K562 (cell line): ENCODE results near the gene SRP72. TPM values are rescaled to one million over a fixed set of nuclear protein-coding genes. Genes with fewer than 3 reads are reported as not detected.
A peak's percentile ranks its signal among the peaks of the same experiment; 100 is the strongest.

ENCODE experiments used
- KLF16 ChIP-seq: IDR thresholded peaks from 2 replicates; pipeline ENCODE4 v1.6.1; 2016; ENCODE audit warnings: antibody characterized with exemption
- NFATC3 ChIP-seq: fragments of 450-650 bp; IDR thresholded peaks from 2 replicates; pipeline ENCODE4 v1.6.1; 2017; ENCODE audit warnings: mild to moderate bottlenecking
- PHB ChIP-seq: fragments of 250-450 bp; sonication (Bioruptor Pico); IDR thresholded peaks from 2 replicates; pipeline ENCODE4 v1.5.0; 2021
- SNIP1 ChIP-seq: fragments of 450-650 bp; IDR thresholded peaks from 2 replicates; pipeline ENCODE4 v1.7.1; 2017; ENCODE audit warnings: low read depth, mild to moderate bottlenecking
- SRSF1 ChIP-seq: fragments of 200-400 bp; formaldehyde crosslinking; IDR thresholded peaks from 2 replicates; pipeline ENCODE4 v1.6.1; 2017; ENCODE audit warnings: mild to moderate bottlenecking, low read depth, low read length, moderate library complexity
- STAT5A ChIP-seq: IDR thresholded peaks from 2 replicates; pipeline ENCODE4 v1.6.1; 2012; ENCODE audit warnings: low read length, inconsistent platforms, borderline replicate concordance
- TCF7L2 ChIP-seq: fragments of 150-350 bp; IDR thresholded peaks from 2 replicates; pipeline ENCODE4 v1.6.1; 2016; ENCODE audit warnings: low read depth, mild to moderate bottlenecking, low read length, moderate library complexity
- ZNF124 ChIP-seq: sonication (generic); formaldehyde crosslinking; IDR thresholded peaks from 2 replicates; pipeline ENCODE4 v1.8.1; 2022; ENCODE audit warnings: missing genetic modification reagents
- ZNF354B ChIP-seq: fragments of 250-450 bp; sonication (Bioruptor Pico); IDR thresholded peaks from 2 replicates; pipeline ENCODE4 v1.4.0; 2020
- polyA plus RNA-seq, 8 experiments: library from polyadenylated mRNA; depleted of rRNA in 4 of 8; stranded (reverse) in 5 of 8; unstranded in 3 of 8; fragments of >200 nt; fragmentation: Nextera tagmentation in 2 of 8; fragmentation: Illumina TruSeq in 1 of 8; extraction: Ambion mirVana in 2 of 8; extraction: Trizol in 1 of 8; gene quantifications; 2 replicates each; pipeline versions ENCODE4 v1.2.1 to v1.2.3, GENCODE V29; 2011 to 2014; ENCODE audit warnings: inconsistent platforms in 1 of 8, missing spikeins in 1 of 8
- total RNA-seq, 7 experiments: library from RNA; depleted of rRNA in 6 of 7; stranded (reverse); fragments of >200 nt in 6 of 7; fragmentation: Illumina TruSeq in 2 of 7; extraction: Trizol in 2 of 7; gene quantifications; 2 replicates each; pipeline versions ENCODE4 v1.2.1 to v1.2.3, GENCODE V29; 2011 to 2021; ENCODE audit warnings: low replicate concordance in 1 of 7
- TF ChIP-seq, protein P1 (sequence below): fragments of 250-450 bp; sonication (Bioruptor Pico); IDR thresholded peaks from 2 replicates; pipeline ENCODE4 v1.5.0; 2022; ENCODE audit warnings: mild to moderate bottlenecking
- TF ChIP-seq, protein P2 (sequence below): sonication (generic); formaldehyde crosslinking; IDR thresholded peaks from 2 replicates; pipeline ENCODE4 v1.8.0; 2022; ENCODE audit warnings: mild to moderate bottlenecking, low read depth, missing genetic modification reagents
- TF ChIP-seq, protein P3 (sequence below): fragments of 250-450 bp; sonication (Bioruptor Pico); IDR thresholded peaks from 2 replicates; pipeline ENCODE4 v1.4.0; 2020
- TF ChIP-seq, protein P4 (sequence below): IDR thresholded peaks from 2 replicates; pipeline ENCODE4 v1.6.1; 2014; ENCODE audit warnings: antibody characterized with exemption

Gene SRP72
- total and polyA plus RNA-seq, 9 of the 15 experiments (the other 6 are each of a cell fraction or from before 2014, with no cell fraction given) = 124 to 341 (median 202) TPM

DNA sequence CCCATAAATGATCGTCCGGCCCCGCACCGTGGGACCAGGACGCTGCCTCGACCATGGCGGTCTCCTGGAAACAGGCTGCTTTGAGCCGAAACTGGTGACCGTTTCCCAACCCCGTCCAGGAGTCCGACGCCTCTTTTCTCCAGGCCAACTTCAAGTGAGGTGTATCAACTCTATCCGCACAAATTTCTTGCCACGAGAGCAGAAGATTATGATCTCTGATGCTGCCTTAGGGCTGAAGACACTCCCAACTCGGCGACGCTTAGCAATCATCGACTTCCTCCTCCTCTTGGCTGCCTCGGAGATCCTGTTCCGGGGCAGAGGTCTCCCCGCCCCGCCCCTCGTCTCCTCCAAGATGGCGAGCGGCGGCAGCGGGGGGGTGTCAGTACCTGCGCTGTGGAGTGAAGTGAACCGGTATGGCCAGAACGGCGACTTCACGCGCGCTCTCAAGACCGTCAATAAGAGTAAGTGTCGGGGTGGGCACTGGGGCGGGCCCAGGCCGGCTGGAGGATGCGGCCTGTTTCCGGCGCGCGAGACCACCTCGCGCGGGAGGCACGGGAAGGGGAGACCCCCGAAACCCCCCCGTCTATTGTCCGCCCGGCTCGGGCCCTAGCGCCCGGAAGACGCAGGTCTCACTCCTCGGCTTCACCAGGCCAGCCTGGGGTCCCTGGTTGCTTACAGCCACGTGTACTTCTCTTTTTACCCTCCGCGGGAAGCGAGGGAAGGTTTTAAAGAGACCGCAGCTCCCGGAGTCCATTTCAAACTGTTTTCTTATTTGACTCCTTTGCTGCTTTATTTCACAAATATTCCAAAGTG lies at the start of gene SRP72 (continued):
- TF ChIP-seq, protein P1, sequence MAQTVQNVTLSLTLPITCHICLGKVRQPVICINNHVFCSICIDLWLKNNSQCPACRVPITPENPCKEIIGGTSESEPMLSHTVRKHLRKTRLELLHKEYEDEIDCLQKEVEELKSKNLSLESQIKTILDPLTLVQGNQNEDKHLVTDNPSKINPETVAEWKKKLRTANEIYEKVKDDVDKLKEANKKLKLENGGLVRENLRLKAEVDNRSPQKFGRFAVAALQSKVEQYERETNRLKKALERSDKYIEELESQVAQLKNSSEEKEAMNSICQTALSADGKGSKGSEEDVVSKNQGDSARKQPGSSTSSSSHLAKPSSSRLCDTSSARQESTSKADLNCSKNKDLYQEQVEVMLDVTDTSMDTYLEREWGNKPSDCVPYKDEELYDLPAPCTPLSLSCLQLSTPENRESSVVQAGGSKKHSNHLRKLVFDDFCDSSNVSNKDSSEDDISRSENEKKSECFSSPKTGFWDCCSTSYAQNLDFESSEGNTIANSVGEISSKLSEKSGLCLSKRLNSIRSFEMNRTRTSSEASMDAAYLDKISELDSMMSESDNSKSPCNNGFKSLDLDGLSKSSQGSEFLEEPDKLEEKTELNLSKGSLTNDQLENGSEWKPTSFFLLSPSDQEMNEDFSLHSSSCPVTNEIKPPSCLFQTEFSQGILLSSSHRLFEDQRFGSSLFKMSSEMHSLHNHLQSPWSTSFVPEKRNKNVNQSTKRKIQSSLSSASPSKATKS (CRISPR knock-in tag) = no peak
- TF ChIP-seq, protein P2, sequence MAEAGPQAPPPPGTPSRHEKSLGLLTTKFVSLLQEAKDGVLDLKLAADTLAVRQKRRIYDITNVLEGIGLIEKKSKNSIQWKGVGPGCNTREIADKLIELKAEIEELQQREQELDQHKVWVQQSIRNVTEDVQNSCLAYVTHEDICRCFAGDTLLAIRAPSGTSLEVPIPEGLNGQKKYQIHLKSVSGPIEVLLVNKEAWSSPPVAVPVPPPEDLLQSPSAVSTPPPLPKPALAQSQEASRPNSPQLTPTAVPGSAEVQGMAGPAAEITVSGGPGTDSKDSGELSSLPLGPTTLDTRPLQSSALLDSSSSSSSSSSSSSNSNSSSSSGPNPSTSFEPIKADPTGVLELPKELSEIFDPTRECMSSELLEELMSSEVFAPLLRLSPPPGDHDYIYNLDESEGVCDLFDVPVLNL (CRISPR knock-in tag) = no peak
- no peak for TF ChIP-seq NFATC3
- TF ChIP-seq, protein P3, sequence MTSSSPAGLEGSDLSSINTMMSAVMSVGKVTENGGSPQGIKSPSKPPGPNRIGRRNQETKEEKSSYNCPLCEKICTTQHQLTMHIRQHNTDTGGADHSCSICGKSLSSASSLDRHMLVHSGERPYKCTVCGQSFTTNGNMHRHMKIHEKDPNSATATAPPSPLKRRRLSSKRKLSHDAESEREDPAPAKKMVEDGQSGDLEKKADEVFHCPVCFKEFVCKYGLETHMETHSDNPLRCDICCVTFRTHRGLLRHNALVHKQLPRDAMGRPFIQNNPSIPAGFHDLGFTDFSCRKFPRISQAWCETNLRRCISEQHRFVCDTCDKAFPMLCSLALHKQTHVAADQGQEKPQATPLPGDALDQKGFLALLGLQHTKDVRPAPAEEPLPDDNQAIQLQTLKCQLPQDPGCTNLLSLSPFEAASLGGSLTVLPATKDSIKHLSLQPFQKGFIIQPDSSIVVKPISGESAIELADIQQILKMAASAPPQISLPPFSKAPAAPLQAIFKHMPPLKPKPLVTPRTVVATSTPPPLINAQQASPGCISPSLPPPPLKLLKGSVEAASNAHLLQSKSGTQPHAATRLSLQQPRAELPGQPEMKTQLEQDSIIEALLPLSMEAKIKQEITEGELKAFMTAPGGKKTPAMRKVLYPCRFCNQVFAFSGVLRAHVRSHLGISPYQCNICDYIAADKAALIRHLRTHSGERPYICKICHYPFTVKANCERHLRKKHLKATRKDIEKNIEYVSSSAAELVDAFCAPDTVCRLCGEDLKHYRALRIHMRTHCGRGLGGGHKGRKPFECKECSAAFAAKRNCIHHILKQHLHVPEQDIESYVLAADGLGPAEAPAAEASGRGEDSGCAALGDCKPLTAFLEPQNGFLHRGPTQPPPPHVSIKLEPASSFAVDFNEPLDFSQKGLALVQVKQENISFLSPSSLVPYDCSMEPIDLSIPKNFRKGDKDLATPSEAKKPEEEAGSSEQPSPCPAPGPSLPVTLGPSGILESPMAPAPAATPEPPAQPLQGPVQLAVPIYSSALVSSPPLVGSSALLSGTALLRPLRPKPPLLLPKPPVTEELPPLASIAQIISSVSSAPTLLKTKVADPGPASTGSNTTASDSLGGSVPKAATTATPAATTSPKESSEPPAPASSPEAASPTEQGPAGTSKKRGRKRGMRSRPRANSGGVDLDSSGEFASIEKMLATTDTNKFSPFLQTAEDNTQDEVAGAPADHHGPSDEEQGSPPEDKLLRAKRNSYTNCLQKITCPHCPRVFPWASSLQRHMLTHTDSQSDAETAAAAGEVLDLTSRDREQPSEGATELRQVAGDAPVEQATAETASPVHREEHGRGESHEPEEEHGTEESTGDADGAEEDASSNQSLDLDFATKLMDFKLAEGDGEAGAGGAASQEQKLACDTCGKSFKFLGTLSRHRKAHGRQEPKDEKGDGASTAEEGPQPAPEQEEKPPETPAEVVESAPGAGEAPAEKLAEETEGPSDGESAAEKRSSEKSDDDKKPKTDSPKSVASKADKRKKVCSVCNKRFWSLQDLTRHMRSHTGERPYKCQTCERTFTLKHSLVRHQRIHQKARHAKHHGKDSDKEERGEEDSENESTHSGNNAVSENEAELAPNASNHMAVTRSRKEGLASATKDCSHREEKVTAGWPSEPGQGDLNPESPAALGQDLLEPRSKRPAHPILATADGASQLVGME (CRISPR knock-in tag) = no peak
- 0 out of 2 replicates have a peak, but pooled peaks have one; percentile 23 for TF ChIP-seq SRSF1
- no peak for TF ChIP-seq ZNF124
- TF ChIP-seq, protein P4, sequence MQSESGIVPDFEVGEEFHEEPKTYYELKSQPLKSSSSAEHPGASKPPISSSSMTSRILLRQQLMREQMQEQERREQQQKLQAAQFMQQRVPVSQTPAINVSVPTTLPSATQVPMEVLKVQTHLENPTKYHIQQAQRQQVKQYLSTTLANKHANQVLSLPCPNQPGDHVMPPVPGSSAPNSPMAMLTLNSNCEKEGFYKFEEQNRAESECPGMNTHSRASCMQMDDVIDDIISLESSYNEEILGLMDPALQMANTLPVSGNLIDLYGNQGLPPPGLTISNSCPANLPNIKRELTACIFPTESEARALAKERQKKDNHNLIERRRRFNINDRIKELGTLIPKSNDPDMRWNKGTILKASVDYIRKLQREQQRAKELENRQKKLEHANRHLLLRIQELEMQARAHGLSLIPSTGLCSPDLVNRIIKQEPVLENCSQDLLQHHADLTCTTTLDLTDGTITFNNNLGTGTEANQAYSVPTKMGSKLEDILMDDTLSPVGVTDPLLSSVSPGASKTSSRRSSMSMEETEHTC = peak; percentile 61; the same call in 1 of the 2 replicates
- no peak; the same call in 1 of the 2 replicates for TF ChIP-seq PHB
- no peak for TF ChIP-seq SNIP1
- no peak for TF ChIP-seq ZNF354B (CRISPR knock-in tag)
- TF ChIP-seq KLF16 = no peak
- TF ChIP-seq STAT5A = no peak
- TF ChIP-seq TCF7L2 = no peak
